ENCODE results near the gene ATXN7L3.

The ATXN7L3 gene

GRCh38 chr17:44221862-44222111 is 22.1 kb upstream of the ATXN7L3 start:
- H3K4me3 ChIP-seq (ENCODE audit: low read length) = peak overlapping the region; percentile 70
- no peak for TF ChIP-seq ZNF274 (IDR thresholded peaks at IDR 0.05; ENCODE audit: low read depth, low read length)

- peak overlapping the region; percentile 70 for H3K4me3 ChIP-seq (ENCODE audit: low read length)
- TF ChIP-seq ZNF274 (IDR thresholded peaks at IDR 0.05; ENCODE audit: low read depth, low read length) = no peak
Observed at GRCh38 chr17:44221084-44221861, 21.6 kb upstream of the ATXN7L3 start.

- no peak for TF ChIP-seq ZNF274 (IDR thresholded peaks at IDR 0.05; ENCODE audit: low read depth, low read length)
- peak overlapping the region; percentile 70 for H3K4me3 ChIP-seq (ENCODE audit: low read length)
Observed at GRCh38 chr17:44220213-44221083, 20.8 kb upstream of the ATXN7L3 start.

GRCh38 chr17:44219616-44220212 is 20.0 kb upstream of the ATXN7L3 start, which contains the start of gene UBTF:
TSS of gene UBTF (minus strand) at chr17:44219675. CDS start at chr17:44218229, 1,446 bp downstream.
- H3K4me3 ChIP-seq (ENCODE audit: low read length) = peak within 1 kb of the TSS; percentile 72
- TF ChIP-seq ZNF274 (IDR thresholded peaks at IDR 0.05; ENCODE audit: low read depth, low read length) = no peak

GRCh38 chr17:44219108-44219615 is 19.5 kb upstream of the ATXN7L3 start:
- peak overlapping the region; percentile 72 for H3K4me3 ChIP-seq (ENCODE audit: low read length)
- no peak for TF ChIP-seq ZNF274 (IDR thresholded peaks at IDR 0.05; ENCODE audit: low read depth, low read length)

- peak overlapping the region; percentile 77 for H3K4me3 ChIP-seq (ENCODE audit: low read length)
- TF ChIP-seq ZNF274 (IDR thresholded peaks at IDR 0.05; ENCODE audit: low read depth, low read length) = no peak
Observed at GRCh38 chr17:44218344-44219107, 18.8 kb upstream of the ATXN7L3 start.

- peak overlapping the region; percentile 77 for H3K4me3 ChIP-seq (ENCODE audit: low read length)
- TF ChIP-seq ZNF274 (IDR thresholded peaks at IDR 0.05; ENCODE audit: low read depth, low read length) = no peak
Observed at GRCh38 chr17:44217738-44218343, 18.2 kb upstream of the ATXN7L3 start.

- peak overlapping the region; percentile 77; the same call in 1 of the 2 replicates for H3K4me3 ChIP-seq (ENCODE audit: low read length)
- no peak for TF ChIP-seq ZNF274 (IDR thresholded peaks at IDR 0.05; ENCODE audit: low read depth, low read length)
Observed at GRCh38 chr17:44216694-44217093, 17.0 kb upstream of the ATXN7L3 start.

- TF ChIP-seq ZNF274 (IDR thresholded peaks at IDR 0.05; ENCODE audit: low read depth, low read length) = no peak
Observed at GRCh38 chr17:44216173-44216572, 16.5 kb upstream of the ATXN7L3 start.

GRCh38 chr17:44214896-44215295 is 15.2 kb upstream of the ATXN7L3 start:
- H3K4me3 ChIP-seq (ENCODE audit: low read length) = no peak overlapping the region
- TF ChIP-seq ZNF274 (IDR thresholded peaks at IDR 0.05; ENCODE audit: low read depth, low read length) = no peak

More at GRCh38 chr17:44216173-44216572, 16.5 kb upstream of the ATXN7L3 start:
- peak overlapping the region; percentile 77; the same call in 1 of the 2 replicates for H3K4me3 ChIP-seq (ENCODE audit: low read length)

- H3K4me3 ChIP-seq (ENCODE audit: low read length) = no peak overlapping the region
- TF ChIP-seq ZNF274 (IDR thresholded peaks at IDR 0.05; ENCODE audit: low read depth, low read length) = no peak
Observed at GRCh38 chr17:44214230-44214494, 14.5 kb upstream of the ATXN7L3 start.

- H3K4me3 ChIP-seq (ENCODE audit: low read length) = no peak overlapping the region
- TF ChIP-seq ZNF274 (IDR thresholded peaks at IDR 0.05; ENCODE audit: low read depth, low read length) = no peak
Observed at GRCh38 chr17:44213403-44214229, 13.9 kb upstream of the ATXN7L3 start.

Measured in GM08714 (cell line).